GM19035 (cell line): ENCODE measurements around the gene CIAO2A.
"Not testable (repeated sequence)": the region's sequence is repeated elsewhere in the genome, so short reads cannot be mapped to it uniquely, and the experiment has no call there.

ENCODE experiments used
- ATAC-seq: cut with Tn5 transposase; IDR thresholded peaks from one replicate; pipeline ENCODE4 v1.9.1; 2021; ENCODE audit not compliant: unreplicated experiment

The CIAO2A gene

GRCh38 chr15:64072812-64073211 is 20.8 kb downstream of the CIAO2A start:
- ATAC-seq = no peak

GRCh38 chr15:64071931-64072765 is 21.5 kb downstream of the CIAO2A start:
- ATAC-seq = no peak

- ATAC-seq = no peak
These were observed 22.4 kb downstream of the CIAO2A start for GRCh38 chr15:64070965-64071851.

GRCh38 chr15:64070106-64070505 is 23.5 kb downstream of the CIAO2A start:
- ATAC-seq = no peak

GRCh38 chr15:64068133-64068532 is 25.5 kb downstream of the CIAO2A start:
- ATAC-seq = no peak

GRCh38 chr15:64067564-64068030 is 26.0 kb downstream of the CIAO2A start:
- ATAC-seq = no peak

GRCh38 chr15:64066451-64066850 is 27.2 kb downstream of the CIAO2A start:
- no peak for ATAC-seq

GRCh38 chr15:64060716-64061115 is 32.9 kb downstream of the CIAO2A start:
- ATAC-seq = no peak

- not testable (repeated sequence) for ATAC-seq
These were observed 34.5 kb downstream of the CIAO2A start for GRCh38 chr15:64059104-64059503.

GRCh38 chr15:64058279-64058678 is 35.4 kb downstream of the CIAO2A start:
- ATAC-seq = no peak

GRCh38 chr15:64053674-64054073 is 40.0 kb downstream of the CIAO2A start:
- not testable (repeated sequence) for ATAC-seq

GRCh38 chr15:64052925-64053491 is 40.6 kb downstream of the CIAO2A start:
- ATAC-seq = no peak

- no peak for ATAC-seq
These were observed 42.0 kb downstream of the CIAO2A start for GRCh38 chr15:64051407-64052259.

- ATAC-seq = no peak
These were observed 42.6 kb downstream of the CIAO2A start for GRCh38 chr15:64051093-64051402.

GRCh38 chr15:64050281-64051092 is 43.2 kb downstream of the CIAO2A start:
- no peak for ATAC-seq

GRCh38 chr15:64048781-64049460 is 44.7 kb downstream of the CIAO2A start:
- ATAC-seq = no peak

- ATAC-seq = peak; percentile 72
These were observed 47.1 kb downstream of the CIAO2A start, which contains the start of gene DAPK2 for GRCh38 chr15:64046421-64047153. Gene DAPK2 (minus strand): TSS chr15:64046485. CDS start chr15:64040261, 6,224 bp downstream.

GRCh38 chr15:64045774-64046420 is 47.7 kb downstream of the CIAO2A start:
- peak; percentile 18 for ATAC-seq
